ENCODE measurements around the gene PLLP.

Gene PLLP

DNA sequence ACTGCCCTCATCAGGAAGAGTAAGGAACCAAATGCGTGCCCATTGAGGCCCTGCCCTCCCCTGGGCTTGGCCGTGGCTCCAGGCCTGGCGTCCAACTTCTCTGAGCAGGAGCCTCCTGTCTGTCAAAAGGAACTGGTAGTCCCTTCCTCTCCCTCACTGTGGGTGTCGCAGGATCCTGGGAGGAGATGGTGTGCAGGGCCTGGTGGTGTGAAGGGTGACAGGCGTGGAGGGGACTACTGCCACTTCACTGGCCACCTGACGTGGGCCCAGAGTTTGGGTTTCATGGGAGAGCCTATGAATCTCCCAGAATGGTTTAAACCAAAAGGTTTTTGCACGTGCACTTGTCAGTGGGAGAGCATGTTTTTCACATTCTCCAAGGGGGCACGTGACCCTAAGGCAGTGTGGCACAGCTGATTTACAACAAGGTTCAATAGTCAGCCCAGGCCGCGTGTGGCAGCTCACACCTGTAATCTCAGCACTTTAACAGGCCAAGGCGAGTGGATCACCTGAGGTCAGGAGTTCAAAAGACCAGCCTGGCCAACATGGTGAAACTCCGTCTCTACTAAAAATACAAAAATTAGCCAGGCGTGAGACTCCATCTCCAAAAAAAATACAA lies 26.9 kb downstream of the PLLP start:
- TF ChIP-seq, protein P1, sequence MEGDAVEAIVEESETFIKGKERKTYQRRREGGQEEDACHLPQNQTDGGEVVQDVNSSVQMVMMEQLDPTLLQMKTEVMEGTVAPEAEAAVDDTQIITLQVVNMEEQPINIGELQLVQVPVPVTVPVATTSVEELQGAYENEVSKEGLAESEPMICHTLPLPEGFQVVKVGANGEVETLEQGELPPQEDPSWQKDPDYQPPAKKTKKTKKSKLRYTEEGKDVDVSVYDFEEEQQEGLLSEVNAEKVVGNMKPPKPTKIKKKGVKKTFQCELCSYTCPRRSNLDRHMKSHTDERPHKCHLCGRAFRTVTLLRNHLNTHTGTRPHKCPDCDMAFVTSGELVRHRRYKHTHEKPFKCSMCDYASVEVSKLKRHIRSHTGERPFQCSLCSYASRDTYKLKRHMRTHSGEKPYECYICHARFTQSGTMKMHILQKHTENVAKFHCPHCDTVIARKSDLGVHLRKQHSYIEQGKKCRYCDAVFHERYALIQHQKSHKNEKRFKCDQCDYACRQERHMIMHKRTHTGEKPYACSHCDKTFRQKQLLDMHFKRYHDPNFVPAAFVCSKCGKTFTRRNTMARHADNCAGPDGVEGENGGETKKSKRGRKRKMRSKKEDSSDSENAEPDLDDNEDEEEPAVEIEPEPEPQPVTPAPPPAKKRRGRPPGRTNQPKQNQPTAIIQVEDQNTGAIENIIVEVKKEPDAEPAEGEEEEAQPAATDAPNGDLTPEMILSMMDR (IDR thresholded peaks at IDR 0.05): no peak

DNA sequence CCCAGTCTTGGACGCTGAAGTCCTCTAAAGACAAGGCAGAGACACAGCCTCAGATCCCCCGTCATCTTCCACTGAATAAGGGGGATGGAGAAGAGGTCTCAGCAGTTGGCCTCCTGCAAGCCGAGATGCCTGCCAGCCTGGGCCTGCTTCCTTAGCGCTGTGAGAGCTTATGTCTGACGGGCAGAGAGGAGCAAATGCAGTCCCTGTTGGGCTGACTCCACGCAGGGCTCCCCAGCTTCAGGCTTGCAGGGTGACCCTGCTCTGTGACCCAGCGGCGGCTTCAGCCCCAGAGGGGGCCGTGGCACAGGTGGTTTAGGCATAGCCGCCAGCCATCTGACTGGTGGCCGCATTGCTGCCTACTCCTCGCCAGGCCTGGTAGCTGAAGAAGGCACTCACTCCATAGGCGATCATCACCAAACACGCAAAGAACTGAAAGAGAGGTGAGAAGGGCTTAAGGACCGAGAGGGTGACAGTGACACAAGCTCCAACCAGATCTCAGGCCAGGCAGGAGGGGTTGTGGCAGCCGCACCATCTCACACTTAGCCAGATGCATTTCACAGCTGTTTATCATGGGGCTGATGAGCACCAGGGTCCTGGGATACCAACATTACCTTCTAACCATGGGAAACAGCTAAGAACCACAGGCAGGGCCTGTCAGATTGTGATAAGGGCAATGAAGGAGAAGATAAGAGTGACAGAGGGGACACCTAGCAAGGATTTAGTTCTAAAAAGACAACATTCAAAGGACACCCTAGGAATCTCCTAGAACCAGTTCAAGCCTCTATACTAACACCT lies 27.7 kb downstream of the PLLP start:
- TF ChIP-seq, protein P1 (IDR thresholded peaks at IDR 0.05): no peak

DNA sequence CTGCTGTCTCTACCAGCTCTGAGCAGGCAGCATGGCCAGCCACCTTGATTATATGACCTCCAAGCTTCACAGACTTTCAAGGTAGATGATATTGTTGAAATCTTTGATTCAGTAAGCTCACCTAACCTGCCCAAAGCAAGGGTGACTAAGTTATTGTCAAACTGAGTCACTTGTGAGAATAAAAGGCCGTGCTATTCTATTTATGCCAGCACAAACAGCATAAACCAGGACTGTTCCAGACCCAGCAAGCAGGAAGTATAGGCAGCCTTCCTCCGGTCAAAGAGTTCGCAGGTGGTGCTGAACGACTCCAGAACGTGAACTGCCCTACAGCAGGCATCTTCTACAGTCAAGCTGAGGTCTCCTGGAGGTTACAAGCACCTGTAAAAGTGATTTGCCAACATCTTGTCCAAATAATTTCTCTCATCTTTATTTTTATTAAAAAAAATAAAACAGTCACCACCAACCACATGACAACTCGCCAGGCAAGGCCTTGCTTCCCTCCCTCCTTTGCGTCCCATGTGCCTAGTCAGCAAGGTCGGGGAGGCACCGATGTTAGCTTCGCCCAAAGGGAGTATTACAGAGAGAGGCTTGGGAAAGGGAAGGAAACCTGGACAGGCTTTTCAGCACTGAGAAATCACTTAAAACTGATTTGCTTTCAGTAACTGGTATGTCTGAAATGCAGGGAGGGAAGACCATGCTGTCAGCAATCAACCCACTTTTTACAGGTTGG lies 28.6 kb downstream of the PLLP start:
- TF ChIP-seq, protein P1 (IDR thresholded peaks at IDR 0.05): no peak

DNA sequence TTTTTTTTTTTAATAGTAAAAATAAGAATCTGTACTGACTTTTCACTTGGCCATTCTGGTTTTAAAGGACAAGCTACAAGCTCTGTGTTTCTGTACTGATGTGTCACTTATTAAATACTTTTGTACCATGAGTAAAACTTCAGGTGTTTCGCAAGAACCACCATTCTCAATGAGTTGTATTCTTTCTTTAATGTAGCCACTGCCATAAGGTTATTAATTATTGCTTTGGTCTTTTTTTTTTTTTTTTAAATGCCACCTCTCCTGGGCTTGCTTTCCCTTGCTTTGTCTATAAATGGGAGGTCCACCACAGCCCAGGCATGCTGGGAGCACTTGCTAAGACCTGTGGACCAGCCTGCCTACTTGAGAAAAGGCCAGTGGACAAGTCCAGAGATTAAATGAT lies 31.0 kb downstream of the PLLP start:
- TF ChIP-seq, protein P1 (IDR thresholded peaks at IDR 0.05): no peak

DNA sequence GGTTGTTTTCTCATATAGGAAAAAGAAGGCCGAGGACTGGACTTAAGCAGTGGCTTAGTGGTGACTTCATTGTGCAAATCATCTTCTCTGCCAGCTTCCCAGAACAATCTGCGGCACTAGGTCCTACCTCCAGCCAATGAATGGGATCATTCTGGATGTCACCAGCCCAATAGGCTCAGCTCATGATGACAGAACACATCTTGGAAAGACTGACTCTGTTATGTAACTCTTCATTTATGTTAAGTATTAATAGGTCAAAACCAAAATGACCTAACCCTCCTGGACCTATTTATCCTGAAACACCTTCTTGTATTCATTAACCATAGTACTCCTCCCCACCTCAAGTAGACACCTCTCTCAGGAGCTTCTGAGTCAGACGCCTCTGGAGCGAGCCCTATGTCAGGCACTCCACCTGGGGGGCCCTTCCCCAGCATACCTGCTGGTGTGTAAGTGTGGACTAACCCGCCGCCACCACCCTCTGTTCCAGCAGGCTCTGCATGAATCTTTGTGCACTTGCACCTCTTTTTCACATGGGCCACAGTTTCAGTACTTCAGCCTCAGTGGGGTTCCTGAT lies 32.2 kb downstream of the PLLP start:
- TF ChIP-seq, protein P1 (IDR thresholded peaks at IDR 0.05): no peak

DNA sequence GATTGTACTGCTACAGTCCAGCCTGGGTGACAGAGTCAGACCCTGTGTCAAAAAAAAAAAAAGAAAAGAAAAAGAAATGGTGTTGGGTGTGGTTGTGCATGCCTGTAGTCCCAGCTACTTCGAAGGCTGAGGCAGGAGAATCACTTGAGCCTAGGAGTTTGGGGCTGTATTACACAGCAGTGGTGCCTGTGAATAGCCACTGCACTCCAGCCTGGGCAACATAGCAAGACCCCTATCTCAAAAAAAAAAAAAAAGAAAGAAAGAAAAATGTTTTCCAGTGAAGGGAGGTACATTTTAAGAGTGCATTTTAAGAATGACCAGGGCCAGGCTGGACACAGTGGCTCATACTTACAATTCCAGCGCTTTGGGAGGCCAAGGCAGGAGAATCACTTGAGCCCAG lies 33.1 kb downstream of the PLLP start:
- TF ChIP-seq, protein P1 (IDR thresholded peaks at IDR 0.05): no peak

DNA sequence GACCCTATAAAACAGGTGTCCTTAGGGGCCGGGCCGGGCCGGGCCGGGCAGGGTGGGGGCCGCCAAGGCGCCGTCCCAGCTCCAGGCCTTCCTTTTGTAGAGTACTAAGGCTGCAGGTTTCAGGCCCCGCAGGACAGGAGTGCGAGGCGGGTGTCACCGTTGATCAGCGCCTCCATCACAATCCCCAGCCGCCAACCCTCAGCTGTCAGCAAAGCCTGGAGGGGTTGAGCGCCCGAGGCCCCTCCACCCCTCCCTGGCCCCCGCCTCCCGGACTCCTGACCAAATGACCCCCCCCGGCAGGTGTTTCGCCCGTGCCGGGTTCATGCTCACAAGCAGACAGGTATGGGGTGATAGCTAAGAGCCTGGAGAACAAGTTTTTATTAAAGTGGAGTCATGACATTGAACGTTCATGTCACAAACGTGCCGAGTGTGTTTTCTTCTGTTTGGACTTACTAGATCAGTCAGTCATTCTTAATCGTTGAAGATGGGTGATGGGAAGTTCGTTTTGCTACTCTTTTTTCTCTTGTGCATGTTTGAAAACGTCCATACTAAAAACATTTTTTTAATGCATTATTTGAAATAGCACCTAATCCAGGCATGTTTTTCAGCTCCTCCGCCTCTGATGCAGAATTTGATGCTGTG lies 38.9 kb downstream of the PLLP start:
- TF ChIP-seq, protein P1 (IDR thresholded peaks at IDR 0.05): no peak
